Measurements from ENCODE around the gene RNF8.

The RNF8 gene

GRCh38 chr6:37362101-37362828 lies 8.5 kb downstream of the RNF8 start:
- no peak for DNase-seq

- no peak for DNase-seq
Observed at GRCh38 chr6:37365791-37366190, 12.0 kb downstream of the RNF8 start.

DNA sequence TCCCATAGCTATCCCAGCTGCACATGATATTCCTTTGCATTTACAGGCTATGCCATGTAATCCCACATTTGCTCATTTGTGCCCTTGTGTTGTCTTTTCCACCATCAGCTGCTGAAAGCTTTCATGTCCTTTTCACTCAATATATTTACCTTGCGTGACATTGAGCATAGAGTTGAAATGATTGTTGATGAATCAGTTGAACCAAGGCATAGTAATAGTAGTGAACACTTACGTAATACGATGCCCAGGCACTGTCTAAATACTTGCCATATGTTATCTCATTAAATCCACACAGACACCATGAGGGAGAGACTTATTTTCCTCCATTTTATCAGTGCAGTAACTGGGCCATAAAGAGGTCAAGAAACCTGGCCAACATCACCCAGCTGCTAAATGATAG lies 13.1 kb downstream of the RNF8 start:
- no peak for DNase-seq

GRCh38 chr6:37368961-37369320 lies 15.2 kb downstream of the RNF8 start:
- no peak for DNase-seq

GRCh38 chr6:37369321-37370201 lies 15.8 kb downstream of the RNF8 start:
- no peak for DNase-seq

GRCh38 chr6:37371154-37372083 lies 17.6 kb downstream of the RNF8 start:
- DNase-seq, result no peak

- no peak for DNase-seq
Observed at GRCh38 chr6:37372116-37372515, 18.3 kb downstream of the RNF8 start.

GRCh38 chr6:37373822-37374471 lies 20.2 kb downstream of the RNF8 start:
- no peak for DNase-seq

- no peak for DNase-seq
Observed at GRCh38 chr6:37375376-37375775, 21.6 kb downstream of the RNF8 start.

DNA sequence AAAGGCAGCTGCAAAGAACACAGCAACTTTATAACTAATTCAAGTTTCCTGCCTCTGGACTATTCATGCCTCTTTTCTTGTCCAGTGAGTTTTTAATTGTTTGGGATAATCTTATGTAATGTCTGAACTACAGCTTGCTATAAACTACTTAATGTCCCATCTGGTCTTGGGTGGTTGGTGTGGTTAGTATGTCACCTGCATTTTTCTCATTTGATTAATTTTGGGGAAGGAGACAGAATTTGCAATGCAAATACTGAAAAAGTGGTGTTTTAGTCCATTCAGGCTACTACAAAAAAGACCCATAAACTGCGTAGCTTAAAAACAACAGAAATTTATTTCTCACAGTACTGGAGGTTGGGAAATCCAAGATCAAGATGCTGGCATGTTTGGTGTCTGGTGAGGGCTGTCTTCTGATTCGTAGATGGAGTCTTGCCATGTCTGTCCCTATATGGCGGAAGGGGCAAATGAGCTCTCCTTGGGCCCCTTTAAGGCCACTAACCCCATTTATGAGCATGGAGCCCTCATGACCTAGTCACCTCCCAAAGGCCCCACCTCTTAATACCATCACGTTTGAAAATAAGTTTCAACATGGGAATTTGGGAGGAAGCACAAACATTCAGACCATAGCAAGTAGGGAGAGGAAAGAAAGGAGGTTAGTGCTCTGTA lies 22.4 kb downstream of the RNF8 start:
- DNase-seq, result no peak

DNA sequence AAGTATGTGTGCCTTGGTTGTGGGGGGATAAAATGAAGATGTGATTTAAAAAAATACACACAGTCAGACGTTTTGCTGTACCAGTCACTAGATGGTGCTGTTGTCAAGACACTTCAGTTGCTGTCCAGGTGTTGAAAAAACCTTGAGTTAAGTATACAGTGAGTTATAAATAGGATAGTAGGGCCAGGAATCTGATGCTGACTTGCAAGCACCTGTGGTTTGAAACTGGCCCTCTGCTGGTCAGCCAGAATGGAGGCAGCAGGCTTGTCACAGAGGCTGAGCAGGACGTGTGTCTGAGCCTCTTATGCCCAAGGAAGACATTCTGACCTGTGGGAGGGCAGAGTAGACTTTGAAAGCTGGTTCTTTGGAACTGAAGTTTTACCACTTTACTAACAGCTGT lies 27.8 kb downstream of the RNF8 start:
- peak; percentile 24 for DNase-seq

DNA sequence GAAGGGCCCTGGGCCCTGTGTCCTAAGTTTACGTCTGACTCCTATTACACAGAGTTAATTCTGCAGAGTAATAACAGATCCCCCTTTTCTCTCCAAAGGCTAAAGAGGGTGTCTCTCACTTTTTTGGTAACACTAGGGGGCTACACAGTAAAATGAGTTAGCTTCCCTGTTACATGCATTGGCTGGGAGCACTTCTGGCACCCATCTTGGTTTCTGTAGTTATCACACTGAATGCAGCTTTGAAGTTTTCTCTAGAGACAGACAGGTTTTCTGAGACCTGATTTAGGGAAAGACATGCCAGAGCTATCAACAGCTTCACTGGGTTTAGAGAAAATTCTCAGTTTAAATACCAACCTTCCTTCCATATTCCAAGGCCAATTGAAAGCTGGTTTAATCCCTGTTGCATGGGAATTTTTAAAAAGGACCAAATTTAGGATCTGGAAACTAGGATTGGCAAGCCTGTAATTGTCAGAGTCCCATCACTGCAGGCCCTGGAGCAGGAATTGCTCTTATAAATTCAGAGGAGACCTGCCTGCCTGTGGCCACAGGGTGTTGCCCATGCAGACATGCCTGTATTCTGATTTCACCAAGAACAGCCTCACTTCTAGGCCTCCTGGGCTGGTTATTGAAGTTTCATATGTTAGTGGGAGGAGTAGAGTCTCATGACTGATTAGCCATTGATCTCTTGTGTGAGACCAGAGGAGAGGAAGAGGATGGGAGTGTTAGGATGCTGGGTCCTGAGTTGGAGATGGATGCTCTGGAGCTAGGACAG lies 29.4 kb downstream of the RNF8 start:
- no peak for DNase-seq

DNA sequence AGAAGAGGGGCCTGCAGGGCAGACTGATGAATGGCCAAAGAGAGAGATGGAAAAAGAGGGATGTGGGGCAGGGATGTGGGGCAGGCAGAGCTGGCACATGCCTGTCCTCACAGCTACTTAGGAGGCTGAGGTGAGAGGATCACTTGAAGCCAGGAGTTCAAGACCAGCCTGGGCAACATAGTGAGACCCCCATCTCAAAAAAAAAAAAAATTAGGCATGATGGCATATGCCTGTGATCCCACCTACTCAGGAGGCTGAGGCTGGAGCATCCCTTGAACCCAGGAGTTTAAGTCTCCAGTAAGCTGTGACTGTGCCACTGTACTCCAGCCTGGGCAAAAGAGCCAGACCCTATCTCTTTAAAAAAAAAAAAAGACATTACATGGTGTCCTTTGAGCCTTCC lies 34.8 kb downstream of the RNF8 start:
- DNase-seq, result no peak

GRCh38 chr6:37389857-37390256 lies 36.1 kb downstream of the RNF8 start:
- DNase-seq, result no peak

DNA sequence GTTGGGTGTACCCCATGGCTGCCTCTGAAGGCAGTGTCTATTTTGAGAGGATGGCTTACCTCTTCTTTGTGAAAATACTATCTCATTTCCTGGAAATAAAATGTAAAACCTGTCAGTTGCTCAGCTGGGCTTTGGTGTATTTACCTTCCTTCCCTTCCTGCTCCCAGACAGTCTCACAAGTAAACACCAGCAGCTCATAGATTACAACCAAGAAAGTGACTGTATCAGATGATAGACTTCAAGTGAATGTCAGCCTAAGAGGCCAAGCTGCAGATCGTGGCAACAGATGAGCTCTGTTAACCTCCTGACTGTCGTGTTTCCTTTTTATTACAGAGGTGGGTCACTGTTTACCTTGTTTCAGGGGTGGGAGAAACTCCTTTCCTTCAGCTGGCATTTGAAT lies 37.3 kb downstream of the RNF8 start:
- no peak for DNase-seq

DNA sequence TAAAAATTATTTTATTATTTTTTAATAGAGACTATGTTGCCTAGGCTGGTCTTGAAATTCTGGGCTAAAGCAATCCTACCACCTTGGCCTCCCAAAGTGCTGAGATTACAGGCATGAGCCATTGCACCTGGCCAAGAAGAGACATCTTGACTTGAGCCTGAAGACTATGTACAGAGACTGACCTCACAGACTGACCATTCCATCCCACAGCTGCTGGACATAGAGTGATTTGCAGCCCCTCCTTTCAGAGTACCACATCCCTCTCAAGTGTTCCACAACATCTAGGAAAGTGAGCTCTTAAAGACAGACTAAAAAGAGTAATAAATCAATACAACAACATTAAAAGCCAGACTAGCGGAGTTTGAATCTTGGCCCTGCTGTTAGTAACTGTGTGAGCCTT lies 39.0 kb downstream of the RNF8 start:
- no peak for DNase-seq

DNA sequence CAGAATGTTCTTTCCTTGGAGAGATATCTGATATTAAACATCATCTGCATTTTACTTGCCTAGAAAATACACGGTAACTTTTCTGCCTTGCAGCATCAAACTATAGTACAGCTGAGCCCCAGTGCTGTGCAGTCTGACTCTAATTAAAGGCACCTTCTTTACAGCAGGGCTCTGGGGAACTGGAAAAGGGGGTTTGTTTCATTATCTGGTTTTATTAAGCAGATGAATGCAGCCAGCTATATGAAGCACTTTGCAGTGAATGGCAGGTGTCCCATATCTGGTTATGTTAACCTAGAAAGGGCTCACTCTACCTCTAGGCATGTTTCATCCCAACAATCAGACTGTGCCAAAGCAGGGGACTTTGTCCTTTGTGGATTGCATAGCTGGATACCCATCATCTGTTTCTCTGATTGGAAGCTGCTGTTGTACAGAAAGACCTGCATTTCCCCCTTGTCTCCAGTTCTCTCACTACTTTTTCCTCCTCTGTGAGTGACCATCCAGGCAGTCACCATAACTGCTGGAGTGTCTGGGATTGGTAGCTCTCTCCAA lies 39.7 kb downstream of the RNF8 start:
- no peak for DNase-seq

DNA sequence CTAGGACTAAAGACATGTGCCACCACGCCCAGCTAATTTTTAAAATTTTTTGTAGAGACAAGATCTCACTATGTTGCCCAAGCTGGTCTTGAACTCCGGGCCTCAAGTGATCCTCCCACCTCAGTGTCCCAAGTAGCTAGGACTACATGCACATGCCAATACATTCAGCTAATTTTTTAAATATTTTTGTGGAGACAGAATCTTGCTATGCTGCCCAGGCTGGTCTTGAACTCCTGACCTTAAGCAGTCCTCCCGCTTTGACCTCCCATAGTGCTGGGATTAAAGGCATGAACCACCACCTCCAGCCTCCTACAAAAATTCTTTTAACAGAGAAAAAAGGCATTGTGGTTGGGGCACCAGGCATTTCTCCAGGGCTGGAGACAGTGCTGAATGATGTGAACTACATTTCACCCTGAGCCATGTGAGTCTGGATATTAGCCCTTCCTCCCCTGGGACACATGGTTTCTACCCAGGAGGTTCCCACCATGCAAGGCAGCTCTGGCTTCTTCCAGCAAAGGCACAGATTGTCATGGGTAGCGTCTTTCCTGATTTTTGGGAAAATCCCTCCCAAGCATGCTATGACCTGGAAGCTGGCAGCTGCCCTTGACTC lies 42.9 kb downstream of the RNF8 start:
- DNase-seq, result no peak

GRCh38 chr6:37399131-37399530 lies 45.3 kb downstream of the RNF8 start:
- no peak for DNase-seq

DNA sequence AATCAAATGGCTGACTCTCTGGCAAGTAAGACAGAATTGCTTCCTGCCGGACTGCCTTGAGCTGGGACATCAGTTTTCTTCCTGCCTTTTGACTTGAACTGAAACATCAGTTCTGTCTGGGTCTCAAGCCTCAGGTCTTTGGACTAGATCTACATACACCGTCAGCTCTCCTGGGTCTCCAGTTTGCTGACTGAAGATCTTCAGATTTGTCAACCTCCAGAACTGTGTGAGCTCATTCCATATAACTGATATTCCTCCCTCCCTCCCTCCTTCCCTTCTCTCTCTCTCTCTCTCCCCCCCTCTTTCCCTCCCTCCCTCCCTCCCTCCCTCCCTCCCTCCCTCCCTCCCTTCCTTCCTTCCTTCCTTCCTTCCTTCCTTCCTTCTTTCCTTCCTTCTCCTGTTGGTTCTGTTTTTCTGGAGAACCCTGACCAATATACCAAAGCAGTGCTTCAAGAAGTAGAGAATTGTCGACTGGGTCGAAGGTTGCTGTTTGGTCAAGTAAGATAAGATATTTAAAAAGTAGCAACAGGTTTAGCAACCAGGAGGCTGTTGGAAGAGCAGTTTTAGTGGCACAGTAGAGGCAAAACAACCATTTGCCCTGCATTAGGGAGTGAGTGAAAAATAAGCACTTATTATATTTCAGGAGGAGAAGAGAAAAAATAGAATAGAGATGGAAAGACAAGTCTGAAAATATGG lies 46.2 kb downstream of the RNF8 start:
- no peak for DNase-seq
